HEK293 (cell line): ENCODE data around the gene RHOF.

Experiments
- HOXA7 ChIP-seq: sonication (generic); formaldehyde crosslinking; IDR thresholded peaks from 2 replicates; pipeline ENCODE4 v1.8.1; 2022; ENCODE audit warnings: missing genetic modification reagents, borderline replicate concordance
- HOXC10 ChIP-seq: sonication (generic); formaldehyde crosslinking; IDR thresholded peaks from 2 replicates; pipeline ENCODE4 v1.8.1; 2023; ENCODE audit warnings: mild to moderate bottlenecking, missing genetic modification reagents
- IKZF3 ChIP-seq: fragments of 450-650 bp; IDR thresholded peaks from 2 replicates; pipeline ENCODE4 v1.5.0; 2018; ENCODE audit warnings: missing biosample characterization, mild to moderate bottlenecking, missing genetic modification characterization, moderate library complexity
- KLF7 ChIP-seq: fragments of 450-650 bp; formaldehyde crosslinking; IDR thresholded peaks from 2 replicates; pipeline ENCODE4 v1.5.1; 2016; ENCODE audit warnings: missing biosample characterization, missing genetic modification characterization, borderline replicate concordance
- OVOL3 ChIP-seq: fragments of 450-650 bp; formaldehyde crosslinking; IDR thresholded peaks from 2 replicates; pipeline ENCODE4 v1.5.1; 2016; ENCODE audit warnings: missing biosample characterization, missing genetic modification characterization
- ZBTB21 ChIP-seq: fragments of 450-650 bp; formaldehyde crosslinking; IDR thresholded peaks from 2 replicates; pipeline ENCODE4 v1.5.1; 2017; ENCODE audit warnings: missing biosample characterization, missing genetic modification characterization
- ZBTB8A ChIP-seq: fragments of 450-650 bp; formaldehyde crosslinking; IDR thresholded peaks from 2 replicates; pipeline ENCODE4 v1.5.1; 2016; ENCODE audit warnings: missing biosample characterization, missing genetic modification characterization
- ZEB2 ChIP-seq: fragments of 450-650 bp; formaldehyde crosslinking; IDR thresholded peaks from 2 replicates; pipeline ENCODE4 v1.5.1; 2016; ENCODE audit warnings: missing biosample characterization, missing genetic modification characterization
- ZNF132 ChIP-seq: fragments of 450-650 bp; formaldehyde crosslinking; IDR thresholded peaks from 2 replicates; pipeline ENCODE4 v1.5.1; 2017; ENCODE audit warnings: missing biosample characterization, missing genetic modification characterization, borderline replicate concordance
- ZNF138 ChIP-seq: fragments of 450-650 bp; formaldehyde crosslinking; IDR thresholded peaks from 2 replicates; pipeline ENCODE4 v1.5.1; 2016; ENCODE audit warnings: missing biosample characterization, missing genetic modification characterization, borderline replicate concordance
- ZNF155 ChIP-seq: fragments of 450-650 bp; formaldehyde crosslinking; IDR thresholded peaks from 2 replicates; pipeline ENCODE4 v1.5.1; 2016; ENCODE audit warnings: missing biosample characterization, missing genetic modification characterization
- ZNF157 ChIP-seq: fragments of 450-650 bp; formaldehyde crosslinking; IDR thresholded peaks from 2 replicates; pipeline ENCODE4 v1.5.1; 2016; ENCODE audit warnings: missing biosample characterization, missing genetic modification characterization
- ZNF175 ChIP-seq: fragments of 450-650 bp; formaldehyde crosslinking; IDR thresholded peaks from 2 replicates; pipeline ENCODE4 v1.5.1; 2016; ENCODE audit warnings: missing biosample characterization, missing genetic modification characterization
- ZNF221 ChIP-seq: fragments of 450-650 bp; formaldehyde crosslinking; IDR thresholded peaks from 2 replicates; pipeline ENCODE4 v1.5.1; 2017; ENCODE audit warnings: missing biosample characterization, missing genetic modification characterization, borderline replicate concordance
- ZNF266 ChIP-seq: fragments of 450-650 bp; formaldehyde crosslinking; IDR thresholded peaks from 2 replicates; pipeline ENCODE4 v1.5.1; 2016; ENCODE audit warnings: missing biosample characterization, missing genetic modification characterization, low read depth
- ZNF311 ChIP-seq: fragments of 450-650 bp; formaldehyde crosslinking; IDR thresholded peaks from 2 replicates; pipeline ENCODE4 v1.5.1; 2017; ENCODE audit warnings: missing biosample characterization, missing genetic modification characterization, borderline replicate concordance
- ZNF529 ChIP-seq: fragments of 450-650 bp; formaldehyde crosslinking; IDR thresholded peaks from 2 replicates; pipeline ENCODE4 v1.5.1; 2017; ENCODE audit warnings: missing genetic modification characterization, missing biosample characterization; ENCODE audit not compliant: insufficient replicate concordance
- ZNF658 ChIP-seq: fragments of 450-650 bp; formaldehyde crosslinking; IDR thresholded peaks from 2 replicates; pipeline ENCODE4; 2016; ENCODE audit warnings: missing biosample characterization, missing genetic modification characterization
- ZNF843 ChIP-seq: fragments of 450-650 bp; formaldehyde crosslinking; IDR thresholded peaks from 2 replicates; pipeline ENCODE4 v1.5.1; 2016; ENCODE audit warnings: missing biosample characterization, missing genetic modification characterization
- TF ChIP-seq, protein P1 (sequence below): fragments of 450-650 bp; formaldehyde crosslinking; IDR thresholded peaks from 2 replicates; pipeline ENCODE4 v1.5.1; 2016; ENCODE audit warnings: missing biosample characterization, missing genetic modification characterization
- TF ChIP-seq, protein P2 (sequence below): fragments of 450-650 bp; formaldehyde crosslinking; IDR thresholded peaks from 2 replicates; pipeline ENCODE4 v1.5.1; 2017; ENCODE audit warnings: missing biosample characterization, missing genetic modification characterization
- TF ChIP-seq, protein P3 (sequence below): fragments of 450-650 bp; formaldehyde crosslinking; IDR thresholded peaks from 2 replicates; pipeline ENCODE4 v1.5.1; 2016; ENCODE audit warnings: missing biosample characterization, missing genetic modification characterization
- TF ChIP-seq, protein P4 (sequence below): fragments of 450-650 bp; formaldehyde crosslinking; conservative IDR thresholded peaks from 2 replicates; pipeline ENCODE4 v1.5.1; 2016; ENCODE audit warnings: low read depth, missing biosample characterization, missing genetic modification characterization
- TF ChIP-seq, protein P5 (sequence below): fragments of 450-650 bp; formaldehyde crosslinking; IDR thresholded peaks from 2 replicates; pipeline ENCODE4 v1.5.1; 2017; ENCODE audit warnings: missing biosample characterization, mild to moderate bottlenecking, missing genetic modification characterization, moderate library complexity
- TF ChIP-seq, protein P6 (sequence below): fragments of 450-650 bp; formaldehyde crosslinking; IDR thresholded peaks from 2 replicates; pipeline ENCODE4 v1.5.1; 2016; ENCODE audit warnings: missing biosample characterization, missing genetic modification characterization

RHOF gene

DNA sequence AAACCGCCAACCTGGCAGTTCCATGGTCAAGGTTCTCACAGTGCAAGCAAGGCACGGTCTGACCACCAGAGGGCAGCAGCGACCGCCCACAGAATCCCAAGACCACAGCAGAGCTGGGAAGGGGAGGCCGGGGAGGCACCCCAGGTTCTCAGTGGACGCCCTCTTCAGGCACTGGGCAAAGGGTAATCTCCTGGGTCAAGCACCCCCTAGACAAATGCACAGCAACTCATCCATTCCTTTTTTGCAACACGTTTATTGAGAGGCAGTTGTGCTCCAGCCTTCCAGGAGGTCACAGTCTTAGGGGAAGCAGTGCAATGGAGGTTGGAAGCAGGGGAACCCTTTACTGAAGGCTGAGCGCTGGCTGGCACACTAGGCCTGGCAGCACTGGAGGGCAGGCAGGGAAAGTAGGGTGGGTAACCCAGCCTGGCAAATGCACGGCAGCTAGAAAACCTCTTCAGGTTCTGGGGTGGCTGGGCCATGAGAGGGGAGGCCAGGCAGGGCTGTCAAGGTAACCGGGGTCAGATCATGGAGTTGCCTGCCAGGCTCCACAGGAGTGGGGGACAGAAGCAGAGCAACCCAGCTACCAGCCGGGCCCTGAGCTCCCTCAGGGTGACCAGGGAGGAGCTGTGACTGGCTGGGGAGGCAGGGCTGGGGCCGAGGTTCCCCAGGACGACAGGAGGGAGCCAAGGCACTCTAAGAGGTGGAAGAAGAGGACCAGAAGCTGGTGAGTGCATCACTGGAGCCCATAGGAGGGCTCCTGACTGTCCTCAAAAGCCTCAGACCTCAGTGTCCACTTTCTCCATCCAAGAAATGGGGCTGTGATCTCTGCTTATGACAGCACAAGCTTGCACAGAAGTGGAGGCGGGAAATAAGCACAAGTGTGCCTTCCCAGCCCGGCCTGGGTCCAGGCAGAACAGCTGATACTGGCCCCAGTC, 1.8 kb upstream of the RHOF start (continued):
- TF ChIP-seq, protein P1, sequence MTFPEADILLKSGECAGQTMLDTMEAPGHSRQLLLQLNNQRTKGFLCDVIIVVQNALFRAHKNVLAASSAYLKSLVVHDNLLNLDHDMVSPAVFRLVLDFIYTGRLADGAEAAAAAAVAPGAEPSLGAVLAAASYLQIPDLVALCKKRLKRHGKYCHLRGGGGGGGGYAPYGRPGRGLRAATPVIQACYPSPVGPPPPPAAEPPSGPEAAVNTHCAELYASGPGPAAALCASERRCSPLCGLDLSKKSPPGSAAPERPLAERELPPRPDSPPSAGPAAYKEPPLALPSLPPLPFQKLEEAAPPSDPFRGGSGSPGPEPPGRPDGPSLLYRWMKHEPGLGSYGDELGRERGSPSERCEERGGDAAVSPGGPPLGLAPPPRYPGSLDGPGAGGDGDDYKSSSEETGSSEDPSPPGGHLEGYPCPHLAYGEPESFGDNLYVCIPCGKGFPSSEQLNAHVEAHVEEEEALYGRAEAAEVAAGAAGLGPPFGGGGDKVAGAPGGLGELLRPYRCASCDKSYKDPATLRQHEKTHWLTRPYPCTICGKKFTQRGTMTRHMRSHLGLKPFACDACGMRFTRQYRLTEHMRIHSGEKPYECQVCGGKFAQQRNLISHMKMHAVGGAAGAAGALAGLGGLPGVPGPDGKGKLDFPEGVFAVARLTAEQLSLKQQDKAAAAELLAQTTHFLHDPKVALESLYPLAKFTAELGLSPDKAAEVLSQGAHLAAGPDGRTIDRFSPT (tag by site-specific recombination), result peak; percentile 76
- TF ChIP-seq IKZF3, result peak; percentile 60; the same call in 1 of the 2 replicates
- no peak for TF ChIP-seq OVOL3 (tag by site-specific recombination)
- TF ChIP-seq, protein P2, sequence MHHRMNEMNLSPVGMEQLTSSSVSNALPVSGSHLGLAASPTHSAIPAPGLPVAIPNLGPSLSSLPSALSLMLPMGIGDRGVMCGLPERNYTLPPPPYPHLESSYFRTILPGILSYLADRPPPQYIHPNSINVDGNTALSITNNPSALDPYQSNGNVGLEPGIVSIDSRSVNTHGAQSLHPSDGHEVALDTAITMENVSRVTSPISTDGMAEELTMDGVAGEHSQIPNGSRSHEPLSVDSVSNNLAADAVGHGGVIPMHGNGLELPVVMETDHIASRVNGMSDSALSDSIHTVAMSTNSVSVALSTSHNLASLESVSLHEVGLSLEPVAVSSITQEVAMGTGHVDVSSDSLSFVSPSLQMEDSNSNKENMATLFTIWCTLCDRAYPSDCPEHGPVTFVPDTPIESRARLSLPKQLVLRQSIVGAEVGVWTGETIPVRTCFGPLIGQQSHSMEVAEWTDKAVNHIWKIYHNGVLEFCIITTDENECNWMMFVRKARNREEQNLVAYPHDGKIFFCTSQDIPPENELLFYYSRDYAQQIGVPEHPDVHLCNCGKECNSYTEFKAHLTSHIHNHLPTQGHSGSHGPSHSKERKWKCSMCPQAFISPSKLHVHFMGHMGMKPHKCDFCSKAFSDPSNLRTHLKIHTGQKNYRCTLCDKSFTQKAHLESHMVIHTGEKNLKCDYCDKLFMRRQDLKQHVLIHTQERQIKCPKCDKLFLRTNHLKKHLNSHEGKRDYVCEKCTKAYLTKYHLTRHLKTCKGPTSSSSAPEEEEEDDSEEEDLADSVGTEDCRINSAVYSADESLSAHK (tag by site-specific recombination), result no peak
- no peak; the same call in 1 of the 2 replicates for TF ChIP-seq KLF7 (tag by site-specific recombination)
- no peak for TF ChIP-seq ZNF155
- TF ChIP-seq HOXC10, result no peak
- no peak for TF ChIP-seq ZNF266
- TF ChIP-seq ZNF138 (tag by site-specific recombination), result no peak
- TF ChIP-seq, protein P3, sequence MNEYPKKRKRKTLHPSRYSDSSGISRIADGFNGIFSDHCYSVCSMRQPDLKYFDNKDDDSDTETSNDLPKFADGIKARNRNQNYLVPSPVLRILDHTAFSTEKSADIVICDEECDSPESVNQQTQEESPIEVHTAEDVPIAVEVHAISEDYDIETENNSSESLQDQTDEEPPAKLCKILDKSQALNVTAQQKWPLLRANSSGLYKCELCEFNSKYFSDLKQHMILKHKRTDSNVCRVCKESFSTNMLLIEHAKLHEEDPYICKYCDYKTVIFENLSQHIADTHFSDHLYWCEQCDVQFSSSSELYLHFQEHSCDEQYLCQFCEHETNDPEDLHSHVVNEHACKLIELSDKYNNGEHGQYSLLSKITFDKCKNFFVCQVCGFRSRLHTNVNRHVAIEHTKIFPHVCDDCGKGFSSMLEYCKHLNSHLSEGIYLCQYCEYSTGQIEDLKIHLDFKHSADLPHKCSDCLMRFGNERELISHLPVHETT (tag by site-specific recombination), result peak; percentile 29; the same call in 1 of the 2 replicates
- TF ChIP-seq ZNF658, result no peak
- no peak for TF ChIP-seq ZBTB21 (tag by site-specific recombination)
- TF ChIP-seq, protein P4, sequence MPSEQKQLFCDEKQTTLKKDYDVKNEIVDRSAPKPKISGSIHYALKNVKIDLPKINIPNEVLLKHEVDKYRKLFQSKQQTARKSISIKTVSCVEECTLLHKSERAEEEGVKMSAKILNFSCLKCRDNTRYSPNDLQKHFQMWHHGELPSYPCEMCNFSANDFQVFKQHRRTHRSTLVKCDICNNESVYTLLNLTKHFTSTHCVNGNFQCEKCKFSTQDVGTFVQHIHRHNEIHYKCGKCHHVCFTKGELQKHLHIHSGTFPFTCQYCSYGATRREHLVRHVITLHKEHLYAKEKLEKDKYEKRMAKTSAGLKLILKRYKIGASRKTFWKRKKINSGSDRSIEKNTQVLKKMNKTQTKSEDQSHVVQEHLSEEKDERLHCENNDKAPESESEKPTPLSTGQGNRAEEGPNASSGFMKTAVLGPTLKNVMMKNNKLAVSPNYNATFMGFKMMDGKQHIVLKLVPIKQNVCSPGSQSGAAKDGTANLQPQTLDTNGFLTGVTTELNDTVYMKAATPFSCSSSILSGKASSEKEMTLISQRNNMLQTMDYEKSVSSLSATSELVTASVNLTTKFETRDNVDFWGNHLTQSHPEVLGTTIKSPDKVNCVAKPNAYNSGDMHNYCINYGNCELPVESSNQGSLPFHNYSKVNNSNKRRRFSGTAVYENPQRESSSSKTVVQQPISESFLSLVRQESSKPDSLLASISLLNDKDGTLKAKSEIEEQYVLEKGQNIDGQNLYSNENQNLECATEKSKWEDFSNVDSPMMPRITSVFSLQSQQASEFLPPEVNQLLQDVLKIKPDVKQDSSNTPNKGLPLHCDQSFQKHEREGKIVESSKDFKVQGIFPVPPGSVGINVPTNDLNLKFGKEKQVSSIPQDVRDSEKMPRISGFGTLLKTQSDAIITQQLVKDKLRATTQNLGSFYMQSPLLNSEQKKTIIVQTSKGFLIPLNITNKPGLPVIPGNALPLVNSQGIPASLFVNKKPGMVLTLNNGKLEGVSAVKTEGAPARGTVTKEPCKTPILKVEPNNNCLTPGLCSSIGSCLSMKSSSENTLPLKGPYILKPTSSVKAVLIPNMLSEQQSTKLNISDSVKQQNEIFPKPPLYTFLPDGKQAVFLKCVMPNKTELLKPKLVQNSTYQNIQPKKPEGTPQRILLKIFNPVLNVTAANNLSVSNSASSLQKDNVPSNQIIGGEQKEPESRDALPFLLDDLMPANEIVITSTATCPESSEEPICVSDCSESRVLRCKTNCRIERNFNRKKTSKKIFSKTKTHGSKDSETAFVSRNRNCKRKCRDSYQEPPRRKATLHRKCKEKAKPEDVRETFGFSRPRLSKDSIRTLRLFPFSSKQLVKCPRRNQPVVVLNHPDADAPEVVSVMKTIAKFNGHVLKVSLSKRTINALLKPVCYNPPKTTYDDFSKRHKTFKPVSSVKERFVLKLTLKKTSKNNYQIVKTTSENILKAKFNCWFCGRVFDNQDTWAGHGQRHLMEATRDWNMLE, result no peak
- TF ChIP-seq HOXA7 (CRISPR knock-in tag), result no peak
- no peak for TF ChIP-seq ZNF843
- TF ChIP-seq ZNF221 (tag by site-specific recombination), result no peak
- TF ChIP-seq, protein P5, sequence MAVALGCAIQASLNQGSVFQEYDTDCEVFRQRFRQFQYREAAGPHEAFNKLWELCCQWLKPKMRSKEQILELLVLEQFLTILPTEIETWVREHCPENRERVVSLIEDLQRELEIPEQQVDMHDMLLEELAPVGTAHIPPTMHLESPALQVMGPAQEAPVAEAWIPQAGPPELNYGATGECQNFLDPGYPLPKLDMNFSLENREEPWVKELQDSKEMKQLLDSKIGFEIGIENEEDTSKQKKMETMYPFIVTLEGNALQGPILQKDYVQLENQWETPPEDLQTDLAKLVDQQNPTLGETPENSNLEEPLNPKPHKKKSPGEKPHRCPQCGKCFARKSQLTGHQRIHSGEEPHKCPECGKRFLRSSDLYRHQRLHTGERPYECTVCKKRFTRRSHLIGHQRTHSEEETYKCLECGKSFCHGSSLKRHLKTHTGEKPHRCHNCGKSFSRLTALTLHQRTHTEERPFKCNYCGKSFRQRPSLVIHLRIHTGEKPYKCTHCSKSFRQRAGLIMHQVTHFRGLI (tag by site-specific recombination), result no peak
- TF ChIP-seq, protein P6, sequence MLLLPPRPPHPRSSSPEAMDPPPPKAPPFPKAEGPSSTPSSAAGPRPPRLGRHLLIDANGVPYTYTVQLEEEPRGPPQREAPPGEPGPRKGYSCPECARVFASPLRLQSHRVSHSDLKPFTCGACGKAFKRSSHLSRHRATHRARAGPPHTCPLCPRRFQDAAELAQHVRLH (tag by site-specific recombination), result no peak
- no peak for TF ChIP-seq ZNF529 (tag by site-specific recombination)
- TF ChIP-seq ZBTB8A (tag by site-specific recombination), result peak; percentile 78
- TF ChIP-seq ZNF175 (tag by site-specific recombination), result no peak
- TF ChIP-seq ZNF157 (tag by site-specific recombination), result no peak
- TF ChIP-seq ZEB2, result no peak
- no peak for TF ChIP-seq ZNF311 (tag by site-specific recombination)
- no peak for TF ChIP-seq ZNF132 (tag by site-specific recombination)
